HepG2 (cell line): ENCODE data around the gene MYO18A. TPM values are rescaled to one million over a fixed set of nuclear protein-coding genes. Genes with fewer than 3 reads are reported as not detected.
A peak's percentile ranks its signal among the peaks of the same experiment; 100 is the strongest.

Source experiments
- ATAC-seq: fragments of 200-7000 bp; cut with Tn5 transposase; 3 replicates; pipeline ENCODE4 v1.9.1; 2020; ENCODE audit warnings: mild to moderate bottlenecking, moderate library complexity
- BruUV-seq: library from RNA; stranded (reverse); fragments of 400-500 nt; replicated peaks from 2 replicates; lab custom pipeline; 2021; lab: Mats Ljungman, UMichigan
- CTCF ChIA-PET: fragments of 300-600 bp; formaldehyde crosslinking; extraction: SDS; loops from one replicate; lab custom pipeline; 2021; ENCODE audit warnings: low total read pairs, inconsistent platforms, low intra/inter-chr PET ratio; lab: Yijun Ruan, JAX
- POLR2A ChIA-PET: fragments of 350-600 bp; sonication (Branson Sonifier 250); formaldehyde crosslinking; loops from one replicate; lab custom pipeline; 2020; ENCODE audit warnings: antibody characterized with exemption, inconsistent platforms; lab: Yijun Ruan, JAX
- DNase-seq: peaks from one replicate; pipeline ENCODE4 v3.0.0-alpha.2; 2015; ENCODE audit warnings: low spot score
- FAIRE-seq: peaks from 3 replicates; lab custom pipeline; 2011; peaks lifted over from hg19 to GRCh38; lab: Jason Lieb, UNC
- H2AFZ ChIP-seq: one replicate; pipeline ENCODE4 v1.6.1; 2011; ENCODE audit warnings: low read length, inconsistent platforms
- H3K27ac ChIP-seq: fragments of 300-600 bp; 3 replicates; pipeline ENCODE4 v1.8.0; 2011; ENCODE audit warnings: mixed run types, mild to moderate bottlenecking, mixed read lengths, low read length, inconsistent platforms; ENCODE audit not compliant: insufficient read depth; ENCODE audit errors: extremely low read length
- H3K27me3 ChIP-seq, 2 experiments: fragments of 200-600 bp in 1 of 2; 2 replicates in 1 of 2; 3 replicates in 1 of 2; pipeline versions ENCODE4 v1.6.0 to v1.8.0; 2011; ENCODE audit warnings: low read length in 2 of 2, mild to moderate bottlenecking in 2 of 2, moderate library complexity in 2 of 2, inconsistent platforms in 1 of 2; ENCODE audit not compliant: insufficient read depth in 2 of 2, control insufficient read depth in 1 of 2
- H3K36me3 ChIP-seq, 2 experiments: fragments of 200-600 bp in 1 of 2; replicated peaks in 1 of 2; 2 replicates in 1 of 2; 3 replicates in 1 of 2; pipeline versions ENCODE4 v1.5.1 to v1.8.0; 2011; ENCODE audit warnings: low read length in 2 of 2, inconsistent platforms in 1 of 2; ENCODE audit not compliant: insufficient read depth in 2 of 2, control insufficient read depth in 1 of 2
- H3K4me1 ChIP-seq: 2 replicates; pipeline ENCODE4 v1.5.1; 2012; ENCODE audit warnings: low read length, inconsistent platforms; ENCODE audit not compliant: insufficient read depth
- H3K4me2 ChIP-seq: 2 replicates; pipeline ENCODE4 v1.6.0; 2011; ENCODE audit warnings: low read depth, low read length, inconsistent platforms
- H3K4me3 ChIP-seq, 3 experiments: fragments of 200-600 bp in 1 of 3; sonication (generic), shearing (Covaris generic) in 1 of 3; replicated peaks in 1 of 3; 2 replicates each; pipeline ENCODE4 v1.5.1; 2011 to 2016; ENCODE audit warnings: low read length in 3 of 3, inconsistent platforms in 2 of 3, low read depth in 2 of 3, mild to moderate bottlenecking in 2 of 3, control low read depth in 1 of 3, mixed read lengths in 1 of 3; ENCODE audit not compliant: insufficient read depth in 1 of 3
- H3K79me2 ChIP-seq: one replicate; pipeline ENCODE4 v1.6.1; 2011; ENCODE audit warnings: low read length, inconsistent platforms; ENCODE audit not compliant: insufficient read depth
- H3K9ac ChIP-seq: 2 replicates; pipeline ENCODE4 v1.6.0; 2011; ENCODE audit warnings: mild to moderate bottlenecking, low read depth, low read length, inconsistent platforms; ENCODE audit not compliant: insufficient read depth
- H3K9me3 ChIP-seq: 2 replicates; pipeline ENCODE4 v1.5.1; 2012; ENCODE audit warnings: mild to moderate bottlenecking, low read length
- H4K20me1 ChIP-seq: 2 replicates; pipeline ENCODE4 v1.6.0; 2011; ENCODE audit warnings: inconsistent platforms, mild to moderate bottlenecking, low read length, moderate library complexity; ENCODE audit not compliant: insufficient read depth
- GATAD1 ChIP-seq: IDR thresholded peaks from 2 replicates; pipeline ENCODE4 v1.6.1; 2016; ENCODE audit warnings: missing genetic modification reagents, missing compliant biosample characterization
- HCFC1 ChIP-seq: fragments of 150-350 bp; IDR thresholded peaks from 2 replicates; pipeline ENCODE4 v1.6.1; 2014; ENCODE audit warnings: low read depth, low read length
- MATR3 ChIP-seq: sonication (generic); formaldehyde crosslinking; IDR thresholded peaks from 2 replicates; pipeline ENCODE4 v1.4.0; 2020; ENCODE audit warnings: missing genetic modification reagents
- MIER3 ChIP-seq: IDR thresholded peaks from 2 replicates; pipeline ENCODE4 v1.6.1; 2016; ENCODE audit warnings: missing compliant biosample characterization, borderline replicate concordance
- MXD4 ChIP-seq: IDR thresholded peaks from 2 replicates; pipeline ENCODE4 v1.6.1; 2016; ENCODE audit warnings: mild to moderate bottlenecking, missing biosample characterization, missing genetic modification reagents
- NR2F6 ChIP-seq, 2 experiments: IDR thresholded peaks; 2 replicates each; pipeline ENCODE4 v1.6.1; 2016; ENCODE audit warnings: antibody characterized with exemption in 1 of 2, mild to moderate bottlenecking in 1 of 2
- ZFY ChIP-seq: sonication (generic); formaldehyde crosslinking; IDR thresholded peaks from 2 replicates; pipeline ENCODE4 v1.4.0; 2020; ENCODE audit warnings: missing genetic modification reagents
- ZNF136 ChIP-seq: sonication (generic); formaldehyde crosslinking; IDR thresholded peaks from 2 replicates; pipeline ENCODE4 v1.8.1; 2022; ENCODE audit warnings: low read depth, mild to moderate bottlenecking, moderate library complexity, missing genetic modification reagents
- ZNF670 ChIP-seq: sonication (generic); formaldehyde crosslinking; IDR thresholded peaks from 2 replicates; pipeline ENCODE4 v1.8.0; 2022; ENCODE audit warnings: mild to moderate bottlenecking, missing genetic modification reagents, borderline replicate concordance
- WGBS: methylation state at CpG from one replicate; pipeline ENCODE4 v1.1.6; 2017; ENCODE audit warnings: low lambda C conversion rate; 5-methylcytosine and 5-hydroxymethylcytosine counted together
- in situ Hi-C: cut with HindIII; loops from 2 replicates; pipeline ENCODE4 v1.10.0; 2017; ENCODE audit warnings: low pct_unique_long_range_greater_than_20kb; ENCODE audit not compliant: extremely low pct_ligation_motif_present
- intact Hi-C: fragments of 100-400 bp; cut with micrococcal nuclease; formaldehyde crosslinking; loops from one replicate; pipeline ENCODE4 v1.10.0; 2022; ENCODE audit not compliant: unreplicated experiment
- polyA plus RNA-seq, 8 experiments: library from polyadenylated mRNA; depleted of rRNA in 3 of 8; stranded (reverse) in 7 of 8; unstranded in 1 of 8; fragments of >200 nt; fragmentation: Illumina TruSeq in 4 of 8; extraction: Trizol in 4 of 8; gene quantifications; 2 replicates each; pipeline versions ENCODE4 v1.2.1 to v1.2.3, GENCODE V29; 2011 to 2016; ENCODE audit warnings: low read depth in 4 of 8, missing spikeins in 1 of 8, mixed read lengths in 1 of 8; ENCODE audit not compliant: insufficient read depth in 1 of 8
- total RNA-seq, 5 experiments: library from RNA; depleted of rRNA; stranded (reverse); fragments of >200 nt; fragmentation: Illumina TruSeq; extraction: Trizol; gene quantifications; 2 replicates each; pipeline ENCODE4 v1.2.3, GENCODE V29; 2016; ENCODE audit warnings: low read depth in 1 of 5
- TF ChIP-seq, protein P1 (sequence below): sonication (generic); formaldehyde crosslinking; conservative IDR thresholded peaks from 2 replicates; pipeline ENCODE4 v1.5.0; 2020; ENCODE audit warnings: missing genetic modification reagents
- TF ChIP-seq, protein P2 (sequence below): sonication (generic); formaldehyde crosslinking; IDR thresholded peaks from 2 replicates; pipeline ENCODE4 v1.9.0; 2021; ENCODE audit warnings: mild to moderate bottlenecking, missing genetic modification reagents

MYO18A gene
- total and polyA plus RNA-seq, 2 of the 13 experiments (the other 11 are each of a cell fraction or from before 2014, with no cell fraction given): 16.8 to 24.8 TPM

DNA sequence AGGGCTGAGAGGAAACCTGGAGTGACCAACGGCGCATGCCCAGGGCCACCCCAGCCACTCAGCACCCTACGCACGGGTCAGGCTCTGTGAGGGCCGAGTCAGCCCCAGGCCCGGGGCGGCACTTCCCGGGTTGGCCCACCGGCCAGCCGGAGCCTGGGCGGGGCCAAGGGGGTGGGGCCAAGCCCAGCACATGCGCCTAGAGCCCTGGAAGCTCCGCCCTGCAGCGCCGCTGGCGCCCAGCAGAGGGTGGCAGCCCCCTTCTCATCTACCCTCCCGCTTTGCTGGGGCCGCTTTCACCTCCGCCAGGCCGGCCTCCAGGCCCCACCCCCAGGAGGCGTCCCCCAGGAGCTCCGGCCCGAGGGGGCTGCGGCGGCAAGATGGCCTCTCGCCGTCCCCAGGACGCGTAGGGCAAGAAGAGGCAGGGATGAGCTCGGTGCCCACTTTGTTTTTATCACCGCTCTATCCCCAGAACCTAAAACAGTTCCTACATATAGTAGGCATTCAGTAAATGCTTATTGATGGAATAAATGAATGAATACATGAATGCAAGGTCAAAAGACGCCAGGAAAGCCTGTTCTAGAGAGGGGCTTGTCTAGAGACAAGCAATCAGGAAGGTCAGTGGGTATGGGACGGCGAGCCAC, 31.3 kb downstream of the MYO18A start (continued):
- TF ChIP-seq GATAD1 (CRISPR knock-in tag): peak; percentile 55; the same call in 1 of the 2 replicates
- peak; percentile 75; the same call in 1 of the 2 replicates for TF ChIP-seq ZNF670 (CRISPR knock-in tag)
- no peak for TF ChIP-seq HCFC1
- no peak for TF ChIP-seq NR2F6 (IDR thresholded peaks at IDR 0.05)
- no peak; the same call in 1 of the 2 replicates for TF ChIP-seq NR2F6 (CRISPR knock-in tag; IDR thresholded peaks at IDR 0.05)
- TF ChIP-seq MIER3 (CRISPR knock-in tag): peak; percentile 54; the same call in 1 of the 2 replicates
- TF ChIP-seq ZFY: peak; percentile 58; the same call in 1 of the 2 replicates
- TF ChIP-seq, protein P1, sequence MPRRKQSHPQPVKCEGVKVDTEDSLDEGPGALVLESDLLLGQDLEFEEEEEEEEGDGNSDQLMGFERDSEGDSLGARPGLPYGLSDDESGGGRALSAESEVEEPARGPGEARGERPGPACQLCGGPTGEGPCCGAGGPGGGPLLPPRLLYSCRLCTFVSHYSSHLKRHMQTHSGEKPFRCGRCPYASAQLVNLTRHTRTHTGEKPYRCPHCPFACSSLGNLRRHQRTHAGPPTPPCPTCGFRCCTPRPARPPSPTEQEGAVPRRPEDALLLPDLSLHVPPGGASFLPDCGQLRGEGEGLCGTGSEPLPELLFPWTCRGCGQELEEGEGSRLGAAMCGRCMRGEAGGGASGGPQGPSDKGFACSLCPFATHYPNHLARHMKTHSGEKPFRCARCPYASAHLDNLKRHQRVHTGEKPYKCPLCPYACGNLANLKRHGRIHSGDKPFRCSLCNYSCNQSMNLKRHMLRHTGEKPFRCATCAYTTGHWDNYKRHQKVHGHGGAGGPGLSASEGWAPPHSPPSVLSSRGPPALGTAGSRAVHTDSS (CRISPR knock-in tag): no peak
- peak; percentile 70; the same call in 1 of the 2 replicates for TF ChIP-seq MXD4 (CRISPR knock-in tag)

DNA sequence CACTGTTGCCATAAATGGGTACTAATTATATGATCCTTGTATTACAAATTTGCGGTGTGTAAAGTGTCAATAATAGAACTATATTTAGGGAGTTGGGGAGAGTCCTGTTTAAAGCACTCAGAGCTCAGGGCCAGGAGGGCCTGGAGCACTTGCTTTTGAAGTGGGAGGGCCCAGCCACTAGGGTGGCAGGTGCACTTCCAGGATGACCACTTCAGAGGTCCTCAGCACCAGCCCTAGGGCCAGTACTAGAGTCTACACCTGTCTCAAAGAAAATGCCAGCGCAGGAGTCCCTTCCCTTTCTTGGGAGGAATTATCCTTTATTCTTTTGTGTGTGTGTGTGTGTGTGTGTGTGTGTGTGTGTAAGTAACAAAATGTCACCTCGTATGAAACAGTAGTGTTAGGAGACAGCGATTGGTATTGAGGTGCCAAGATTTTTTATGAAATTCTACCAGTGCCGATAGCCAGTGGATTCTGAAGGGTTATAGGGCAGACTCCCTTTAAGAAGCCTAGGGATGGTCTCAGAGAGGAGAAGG, 31.9 kb downstream of the MYO18A start:
- H3K36me3 ChIP-seq: peaks cover 3 to 19% of the 10 kb centered on the region in 2 experiments; a peak in 4 of 5 replicates
- FAIRE-seq: no peak
- peak overlapping the region; percentile 63 for H3K9ac ChIP-seq
- ChIA-PET CTCF (interaction anchor here (0.7 to 4.6 kb wide), 6 partner anchors 29 to 143 kb away, joined by 3 to 44 read pairs (median 4); partner anchors contain the start of gene MYO18A), POLR2A (interaction anchor here (0.7 to 21.6 kb wide), 16 partner anchors 12 to 242 kb away, joined by 3 to 618 read pairs (median 5); partner anchors contain the start of genes MYO18A, NUFIP2 and TAOK1)
- in situ Hi-C loops: loop anchor here (5.0 kb wide), 2 partner anchors 34 to 69 kb away; partner anchors contain the start of gene MYO18A
- WGBS: 42% methylated on average over 5 of the region's 5 CpGs
- peaks cover 49% of the 10 kb centered on the region for H3K79me2 ChIP-seq
- ATAC-seq: peak; percentile 29; the same call in 2 of the 3 replicates
- no peaks in the 10 kb centered on the region for H3K27me3 ChIP-seq
- TF ChIP-seq, protein P2, sequence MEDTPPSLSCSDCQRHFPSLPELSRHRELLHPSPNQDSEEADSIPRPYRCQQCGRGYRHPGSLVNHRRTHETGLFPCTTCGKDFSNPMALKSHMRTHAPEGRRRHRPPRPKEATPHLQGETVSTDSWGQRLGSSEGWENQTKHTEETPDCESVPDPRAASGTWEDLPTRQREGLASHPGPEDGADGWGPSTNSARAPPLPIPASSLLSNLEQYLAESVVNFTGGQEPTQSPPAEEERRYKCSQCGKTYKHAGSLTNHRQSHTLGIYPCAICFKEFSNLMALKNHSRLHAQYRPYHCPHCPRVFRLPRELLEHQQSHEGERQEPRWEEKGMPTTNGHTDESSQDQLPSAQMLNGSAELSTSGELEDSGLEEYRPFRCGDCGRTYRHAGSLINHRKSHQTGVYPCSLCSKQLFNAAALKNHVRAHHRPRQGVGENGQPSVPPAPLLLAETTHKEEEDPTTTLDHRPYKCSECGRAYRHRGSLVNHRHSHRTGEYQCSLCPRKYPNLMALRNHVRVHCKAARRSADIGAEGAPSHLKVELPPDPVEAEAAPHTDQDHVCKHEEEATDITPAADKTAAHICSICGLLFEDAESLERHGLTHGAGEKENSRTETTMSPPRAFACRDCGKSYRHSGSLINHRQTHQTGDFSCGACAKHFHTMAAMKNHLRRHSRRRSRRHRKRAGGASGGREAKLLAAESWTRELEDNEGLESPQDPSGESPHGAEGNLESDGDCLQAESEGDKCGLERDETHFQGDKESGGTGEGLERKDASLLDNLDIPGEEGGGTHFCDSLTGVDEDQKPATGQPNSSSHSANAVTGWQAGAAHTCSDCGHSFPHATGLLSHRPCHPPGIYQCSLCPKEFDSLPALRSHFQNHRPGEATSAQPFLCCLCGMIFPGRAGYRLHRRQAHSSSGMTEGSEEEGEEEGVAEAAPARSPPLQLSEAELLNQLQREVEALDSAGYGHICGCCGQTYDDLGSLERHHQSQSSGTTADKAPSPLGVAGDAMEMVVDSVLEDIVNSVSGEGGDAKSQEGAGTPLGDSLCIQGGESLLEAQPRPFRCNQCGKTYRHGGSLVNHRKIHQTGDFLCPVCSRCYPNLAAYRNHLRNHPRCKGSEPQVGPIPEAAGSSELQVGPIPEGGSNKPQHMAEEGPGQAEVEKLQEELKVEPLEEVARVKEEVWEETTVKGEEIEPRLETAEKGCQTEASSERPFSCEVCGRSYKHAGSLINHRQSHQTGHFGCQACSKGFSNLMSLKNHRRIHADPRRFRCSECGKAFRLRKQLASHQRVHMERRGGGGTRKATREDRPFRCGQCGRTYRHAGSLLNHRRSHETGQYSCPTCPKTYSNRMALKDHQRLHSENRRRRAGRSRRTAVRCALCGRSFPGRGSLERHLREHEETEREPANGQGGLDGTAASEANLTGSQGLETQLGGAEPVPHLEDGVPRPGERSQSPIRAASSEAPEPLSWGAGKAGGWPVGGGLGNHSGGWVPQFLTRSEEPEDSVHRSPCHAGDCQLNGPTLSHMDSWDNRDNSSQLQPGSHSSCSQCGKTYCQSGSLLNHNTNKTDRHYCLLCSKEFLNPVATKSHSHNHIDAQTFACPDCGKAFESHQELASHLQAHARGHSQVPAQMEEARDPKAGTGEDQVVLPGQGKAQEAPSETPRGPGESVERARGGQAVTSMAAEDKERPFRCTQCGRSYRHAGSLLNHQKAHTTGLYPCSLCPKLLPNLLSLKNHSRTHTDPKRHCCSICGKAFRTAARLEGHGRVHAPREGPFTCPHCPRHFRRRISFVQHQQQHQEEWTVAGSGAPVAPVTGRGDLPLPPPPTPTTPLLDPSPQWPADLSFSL (CRISPR knock-in tag): 0 out of 2 replicates have a peak, but pooled peaks have one; percentile 37
- no peak for TF ChIP-seq MATR3 (CRISPR knock-in tag)
- 0 out of 2 replicates have a peak, but pooled peaks have one; percentile 51 for TF ChIP-seq ZNF136 (CRISPR knock-in tag)
- H3K4me3 ChIP-seq: peak overlapping the region; percentile 11 to 55 (median 21); a peak in 4 of 6 replicates
- H4K20me1 ChIP-seq: peaks cover 32% of the 10 kb centered on the region
- H3K4me2 ChIP-seq: peak overlapping the region; percentile 81
- no peak overlapping the region for H2AFZ ChIP-seq
- H3K27ac ChIP-seq: peak overlapping the region; percentile 64
- H3K9me3 ChIP-seq: no peaks in the 10 kb centered on the region
- H3K4me1 ChIP-seq: peaks cover 80% of the 10 kb centered on the region
- intact Hi-C loops: loop anchor here (10.0 kb wide), 1 partner anchor 64 kb away; no protein-coding TSS in a partner anchor
- no peak for DNase-seq
- no TSS peak for BruUV-seq
